Urinary bladder (tissue), 4 donors: ENCODE measurements around the gene ADGRG6. TPM values are rescaled to one million over a fixed set of nuclear protein-coding genes. Genes with fewer than 3 reads are reported as not detected.
"Not testable (repeated sequence)": the region's sequence is repeated elsewhere in the genome, so short reads cannot be mapped to it uniquely, and the experiment has no call there.

Source experiments
- DNase-seq: peaks from one replicate; pipeline ENCODE4 v3.0.0-alpha.2; 2015; ENCODE audit errors: extremely low spot score
- H3K27ac ChIP-seq: one replicate; pipeline ENCODE4 v1.5.1; 2013; ENCODE audit warnings: low read depth, mild to moderate bottlenecking, moderate library complexity
- H3K36me3 ChIP-seq: one replicate; pipeline ENCODE4 v1.6.1; 2013; ENCODE audit warnings: mild to moderate bottlenecking, moderate library complexity; ENCODE audit not compliant: insufficient read depth
- H3K4me1 ChIP-seq: one replicate; pipeline ENCODE4 v1.6.1; 2013; ENCODE audit warnings: mild to moderate bottlenecking, moderate library complexity; ENCODE audit not compliant: insufficient read depth
- H3K4me3 ChIP-seq: one replicate; pipeline ENCODE4 v1.5.1; 2013; ENCODE audit warnings: low read depth, low read length
- WGBS: extraction: QIAGEN DNeasy Blood & Tissue Kit; methylation state at CpG from one replicate; pipeline ENCODE4 v1.1.7; 2013; 5-methylcytosine and 5-hydroxymethylcytosine counted together
- polyA plus RNA-seq: library from polyadenylated mRNA; stranded (reverse); fragments of 200-250 nt; gene quantifications from one replicate; pipeline ENCODE4 v1.2.3, GENCODE V29; 2013
- total RNA-seq: library from RNA; depleted of rRNA; stranded (reverse); fragments of >200 nt; gene quantifications from one replicate; pipeline ENCODE4 v1.2.3, GENCODE V29; 2014
- donor health status: healthy with polysubstance abuse.
- donor health status: healthy.

The ADGRG6 gene
- total and polyA plus RNA-seq, 2 donors = 6.6 to 124 TPM

- DNase-seq = no peak
- 52% methylated on average over 5 of the region's 5 CpGs for WGBS
- H3K36me3 ChIP-seq = no peaks in the 10 kb centered on the region
- no peak overlapping the region for H3K4me3 ChIP-seq
- no peaks in the 10 kb centered on the region for H3K4me1 ChIP-seq
- no peak overlapping the region for H3K27ac ChIP-seq
These were observed 22.2 kb upstream of the ADGRG6 start for GRCh38 chr6:142279350-142280180.

GRCh38 chr6:142280265-142280664 lies 21.5 kb upstream of the ADGRG6 start:
- 84% methylated on average over 1 of the region's 1 CpG for WGBS
- H3K4me3 ChIP-seq = no peak overlapping the region
- H3K36me3 ChIP-seq = no peaks in the 10 kb centered on the region
- H3K4me1 ChIP-seq = no peaks in the 10 kb centered on the region
- no peak overlapping the region for H3K27ac ChIP-seq
- DNase-seq = no peak

DNA sequence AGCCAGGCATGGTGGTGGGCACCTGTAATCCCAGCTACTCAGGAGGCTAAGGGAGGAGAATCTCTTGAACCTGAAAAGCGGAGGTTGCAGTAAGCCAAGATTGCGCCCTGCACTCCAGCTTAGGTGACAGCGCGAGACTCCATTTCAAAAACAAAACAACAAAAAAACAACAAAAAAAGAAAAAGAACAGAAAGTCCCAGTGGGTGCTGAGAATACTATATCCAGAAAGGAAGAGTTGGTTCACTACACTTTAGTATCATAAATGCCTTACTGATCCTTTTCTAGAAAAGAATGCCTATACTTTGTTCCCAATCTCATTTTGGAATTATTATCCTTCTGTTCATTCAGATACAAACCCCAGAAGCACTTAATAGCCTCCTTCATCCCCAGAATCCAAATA lies 20.9 kb upstream of the ADGRG6 start:
- no peaks in the 10 kb centered on the region for H3K4me1 ChIP-seq
- H3K4me3 ChIP-seq = no peak overlapping the region
- no peak for DNase-seq
- over 99% methylated on average over 4 of the region's 4 CpGs for WGBS
- H3K36me3 ChIP-seq = no peaks in the 10 kb centered on the region
- no peak overlapping the region for H3K27ac ChIP-seq

GRCh38 chr6:142283138-142283537 lies 18.7 kb upstream of the ADGRG6 start:
- H3K4me3 ChIP-seq, DNase-seq, H3K4me1 ChIP-seq, H3K27ac ChIP-seq, H3K36me3 ChIP-seq: not testable (repeated sequence)
- 94% methylated on average over 2 of the region's 4 CpGs for WGBS

DNA sequence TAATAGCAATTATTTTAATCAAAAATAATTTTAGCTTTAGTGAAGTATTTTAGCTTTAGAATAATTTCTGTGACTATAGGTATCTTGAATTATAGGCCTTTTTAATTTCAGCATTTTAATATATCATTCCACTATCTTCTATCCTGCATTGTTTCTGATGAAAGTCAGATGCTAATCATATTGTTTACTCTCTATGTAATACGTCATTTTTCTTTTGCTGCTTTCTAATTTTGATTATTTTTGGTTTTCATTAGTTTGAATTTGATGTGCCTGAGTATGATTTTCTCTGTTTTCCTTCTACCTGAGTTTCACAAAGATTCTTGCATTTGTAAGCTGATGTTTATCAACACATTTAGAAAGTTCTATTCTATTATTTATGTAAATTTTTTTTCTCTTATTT lies 17.4 kb upstream of the ADGRG6 start:
- Histone ChIP-seq H3K36me3 (no peaks in the 10 kb centered on the region), H3K27ac (no peak overlapping the region), H3K4me3 (no peak overlapping the region), H3K4me1 (no peaks in the 10 kb centered on the region)
- DNase-seq = no peak
- WGBS = 80% methylated on average over 1 of the region's 1 CpG

GRCh38 chr6:142285235-142286087 lies 16.3 kb upstream of the ADGRG6 start:
- Histone ChIP-seq H3K27ac (no peak overlapping the region), H3K4me1 (no peaks in the 10 kb centered on the region), H3K36me3 (no peaks in the 10 kb centered on the region), H3K4me3 (no peak overlapping the region)
- no peak for DNase-seq
- WGBS = 93% methylated on average over 9 of the region's 9 CpGs

GRCh38 chr6:142286088-142286409 lies 15.8 kb upstream of the ADGRG6 start:
- no peak for DNase-seq
- Histone ChIP-seq H3K4me1 (no peaks in the 10 kb centered on the region), H3K4me3 (no peak overlapping the region), H3K36me3 (no peaks in the 10 kb centered on the region), H3K27ac (no peak overlapping the region)
- 64% methylated on average over 1 of the region's 1 CpG for WGBS

DNA sequence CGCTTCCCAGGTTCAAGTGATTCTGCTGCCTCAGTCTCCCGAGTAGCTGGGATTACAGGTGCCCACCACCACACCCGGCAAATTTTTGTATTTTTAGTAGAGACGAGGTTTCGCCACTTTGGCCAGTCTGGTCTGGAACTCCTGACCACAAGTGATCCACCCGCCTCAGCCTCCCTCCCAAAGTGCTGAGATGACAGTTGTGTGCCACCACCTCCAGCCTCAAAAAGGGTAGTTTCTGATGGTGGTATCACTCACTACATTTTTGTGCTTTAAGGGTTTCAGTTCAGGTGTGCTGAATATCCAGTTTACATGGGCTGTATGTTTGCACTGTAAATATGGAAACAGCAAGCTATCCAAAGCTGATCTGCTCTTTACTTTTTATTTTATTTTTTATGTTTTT lies 12.1 kb upstream of the ADGRG6 start:
- no peak overlapping the region for H3K27ac ChIP-seq
- H3K4me3 ChIP-seq = no peak overlapping the region
- WGBS = 93% methylated on average over 6 of the region's 6 CpGs
- H3K36me3 ChIP-seq = no peaks in the 10 kb centered on the region
- no peak for DNase-seq
- H3K4me1 ChIP-seq = no peaks in the 10 kb centered on the region

DNA sequence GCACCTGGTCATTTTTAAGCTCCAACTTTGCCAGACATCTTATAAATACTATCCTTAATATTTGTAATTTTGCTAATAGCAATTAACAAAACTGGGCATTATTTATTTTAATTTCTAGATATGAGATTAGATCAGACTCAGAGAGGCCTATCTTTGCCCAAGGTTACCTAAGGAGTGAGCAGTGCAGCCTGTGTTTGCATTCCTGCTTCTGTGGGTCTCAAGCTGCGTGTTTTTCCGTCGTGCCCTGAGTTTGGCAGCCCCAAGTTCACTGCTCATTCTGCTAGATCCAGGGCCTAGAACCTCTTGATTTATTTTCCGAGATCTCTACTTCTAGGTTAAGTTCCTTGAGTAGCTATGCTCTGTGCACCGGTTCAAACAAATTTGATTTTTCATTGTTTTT lies 11.0 kb upstream of the ADGRG6 start:
- Histone ChIP-seq H3K4me3 (no peak overlapping the region), H3K27ac (no peak overlapping the region), H3K36me3 (no peaks in the 10 kb centered on the region), H3K4me1 (no peaks in the 10 kb centered on the region)
- 83% methylated on average over 5 of the region's 5 CpGs for WGBS
- no peak for DNase-seq

DNA sequence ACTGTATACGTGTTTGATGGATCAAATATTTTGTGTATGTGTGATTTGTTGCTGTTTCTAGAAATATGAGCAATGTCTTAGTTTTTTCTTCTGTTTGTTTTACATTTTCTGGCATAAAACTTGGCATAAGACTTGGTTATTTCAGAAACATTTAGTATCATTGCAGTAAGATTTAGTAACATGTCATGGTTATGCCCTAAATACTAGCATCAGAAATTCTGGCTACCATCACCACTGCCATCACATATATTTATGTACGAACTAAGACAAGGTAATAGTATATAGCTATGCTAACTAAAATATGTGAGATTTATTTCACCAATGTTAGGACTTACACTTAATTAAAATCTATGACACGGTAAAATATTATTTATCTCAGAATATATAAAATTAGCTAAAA lies 10.3 kb upstream of the ADGRG6 start:
- no peak for DNase-seq
- Histone ChIP-seq H3K4me3 (no peak overlapping the region), H3K27ac (no peak overlapping the region), H3K4me1 (no peaks in the 10 kb centered on the region), H3K36me3 (no peaks in the 10 kb centered on the region)
- WGBS = 77% methylated on average over 3 of the region's 3 CpGs

DNA sequence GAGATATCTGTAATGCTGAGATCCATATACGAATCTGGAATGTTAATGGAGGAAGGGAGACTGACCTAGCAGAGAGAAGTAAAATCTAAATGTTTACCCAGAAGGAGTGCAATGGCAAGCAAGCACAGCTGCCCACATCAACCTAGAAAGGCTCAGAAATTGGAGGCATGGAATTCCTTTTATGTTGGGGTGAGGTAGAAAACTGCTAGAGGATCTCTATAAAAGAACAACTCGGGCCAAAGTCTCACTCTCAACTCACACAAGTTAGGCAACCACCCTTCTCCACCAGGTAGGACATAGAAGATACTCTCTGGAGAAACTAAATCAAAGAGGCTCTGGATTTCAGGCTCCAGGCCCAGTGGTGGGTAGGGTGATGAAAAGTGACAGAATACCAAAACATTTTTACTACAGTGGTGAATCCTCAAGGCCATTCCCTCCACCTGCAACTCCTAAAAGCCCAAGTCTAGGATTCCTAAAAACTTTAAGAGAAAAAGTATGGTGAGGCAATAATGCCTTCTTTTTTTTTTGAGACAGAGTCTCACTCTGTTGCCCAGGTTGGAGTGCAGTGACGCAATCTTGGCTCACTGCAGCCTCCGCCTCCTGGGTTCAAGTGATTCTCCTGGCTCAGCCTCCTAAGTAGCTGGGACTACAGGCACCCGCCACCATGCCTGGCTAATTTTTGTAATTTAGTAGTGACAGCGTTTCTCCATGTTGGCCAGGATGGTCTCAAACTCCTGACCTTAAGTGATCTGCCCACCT lies 9.5 kb upstream of the ADGRG6 start:
- no peaks in the 10 kb centered on the region for H3K4me1 ChIP-seq
- no peaks in the 10 kb centered on the region for H3K36me3 ChIP-seq
- 81% methylated on average over 6 of the region's 6 CpGs for WGBS
- H3K27ac ChIP-seq = no peak overlapping the region
- no peak for DNase-seq
- no peak overlapping the region for H3K4me3 ChIP-seq

GRCh38 chr6:142293121-142293520 lies 8.7 kb upstream of the ADGRG6 start:
- 95% methylated on average over 2 of the region's 2 CpGs for WGBS
- Histone ChIP-seq H3K27ac (no peak overlapping the region), H3K36me3 (no peaks in the 10 kb centered on the region), H3K4me3 (no peak overlapping the region), H3K4me1 (no peaks in the 10 kb centered on the region)
- DNase-seq = no peak

GRCh38 chr6:142294679-142295078 lies 7.1 kb upstream of the ADGRG6 start:
- WGBS = 86% methylated on average over 1 of the region's 1 CpG
- H3K36me3 ChIP-seq = no peaks in the 10 kb centered on the region
- H3K4me3 ChIP-seq = no peak overlapping the region
- DNase-seq = no peak
- no peaks in the 10 kb centered on the region for H3K4me1 ChIP-seq
- no peak overlapping the region for H3K27ac ChIP-seq
